Measurements from ENCODE around the gene SDC1.

GRCh38 chr2:20186078-20186854 lies 38.7 kb downstream of the SDC1 start:
- TF ChIP-seq FOXM1 (IDR thresholded peaks at IDR 0.05; ENCODE audit: borderline replicate concordance, low read depth) (no peak), REST (IDR thresholded peaks at IDR 0.05; ENCODE audit: low read depth) (no peak), CREB1 (IDR thresholded peaks at IDR 0.05; ENCODE audit: low read depth) (no peak), YY1 (IDR thresholded peaks at IDR 0.05; ENCODE audit: low read depth) (no peak), EP300 (IDR thresholded peaks at IDR 0.05; ENCODE audit: borderline replicate concordance) (no peak), TEAD4 (IDR thresholded peaks at IDR 0.05) (no peak), RAD21 (IDR thresholded peaks at IDR 0.05; ENCODE audit: low read depth) (no peak), EGR1 (IDR thresholded peaks at IDR 0.05) (no peak), TCF12 (IDR thresholded peaks at IDR 0.05; ENCODE audit: low read depth) (no peak), CEBPB (IDR thresholded peaks at IDR 0.05) (no peak), ZBTB7A (IDR thresholded peaks at IDR 0.05; ENCODE audit: low read depth) (no peak), NFIC (IDR thresholded peaks at IDR 0.05) (no peak)
- TF ChIP-seq, protein P1, sequence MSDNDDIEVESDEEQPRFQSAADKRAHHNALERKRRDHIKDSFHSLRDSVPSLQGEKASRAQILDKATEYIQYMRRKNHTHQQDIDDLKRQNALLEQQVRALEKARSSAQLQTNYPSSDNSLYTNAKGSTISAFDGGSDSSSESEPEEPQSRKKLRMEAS (IDR thresholded peaks at IDR 0.05) = no peak
